ENCODE measurements around the gene TCIRG1.

DNA sequence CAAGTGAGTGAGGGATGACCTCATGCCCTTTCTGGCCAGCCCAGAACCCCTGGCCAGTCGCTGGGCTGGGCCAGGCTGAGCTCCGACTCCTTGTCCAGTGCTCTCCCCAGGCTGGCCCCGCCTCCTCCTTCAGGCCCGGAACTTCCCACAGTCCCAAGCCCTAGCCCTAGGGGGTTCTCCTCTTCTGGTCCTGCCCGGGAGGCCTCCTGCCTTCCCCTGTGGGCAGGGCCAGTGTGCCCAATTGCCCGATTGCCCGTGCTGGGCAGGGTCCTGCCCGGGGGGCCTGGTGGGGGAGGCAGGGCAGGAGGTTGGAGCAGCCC, 4.2 kb downstream of the TCIRG1 start:
- TF ChIP-seq POLR2A (IDR thresholded peaks at IDR 0.05; ENCODE audit: insufficient read depth in 1 of 2, low read depth in 2 of 2, low read length in 2 of 2) (no peak), SETDB1 (CRISPR knock-in tag; IDR thresholded peaks at IDR 0.05; ENCODE audit: borderline replicate concordance) (no peak), NR2F2 (IDR thresholded peaks at IDR 0.05; ENCODE audit: borderline replicate concordance, low read depth) (no peak), THAP8 (CRISPR knock-in tag; IDR thresholded peaks at IDR 0.05; ENCODE audit: borderline replicate concordance) (no peak), RBAK (CRISPR knock-in tag; IDR thresholded peaks at IDR 0.05) (no peak), RXRB (CRISPR knock-in tag; IDR thresholded peaks at IDR 0.05; ENCODE audit: borderline replicate concordance) (no peak), CTCF (CRISPR knock-in tag; IDR thresholded peaks at IDR 0.05) (no peak), KLF6 (CRISPR knock-in tag; IDR thresholded peaks at IDR 0.05) (no peak), REL (CRISPR knock-in tag; conservative IDR thresholded peaks at IDR 0.05) (no peak), CREM (IDR thresholded peaks at IDR 0.05) (no peak), CREM (CRISPR knock-in tag; IDR thresholded peaks at IDR 0.05) (no peak), TAF1 (CRISPR knock-in tag; IDR thresholded peaks at IDR 0.05) (no peak)
- TF ChIP-seq, protein P1, sequence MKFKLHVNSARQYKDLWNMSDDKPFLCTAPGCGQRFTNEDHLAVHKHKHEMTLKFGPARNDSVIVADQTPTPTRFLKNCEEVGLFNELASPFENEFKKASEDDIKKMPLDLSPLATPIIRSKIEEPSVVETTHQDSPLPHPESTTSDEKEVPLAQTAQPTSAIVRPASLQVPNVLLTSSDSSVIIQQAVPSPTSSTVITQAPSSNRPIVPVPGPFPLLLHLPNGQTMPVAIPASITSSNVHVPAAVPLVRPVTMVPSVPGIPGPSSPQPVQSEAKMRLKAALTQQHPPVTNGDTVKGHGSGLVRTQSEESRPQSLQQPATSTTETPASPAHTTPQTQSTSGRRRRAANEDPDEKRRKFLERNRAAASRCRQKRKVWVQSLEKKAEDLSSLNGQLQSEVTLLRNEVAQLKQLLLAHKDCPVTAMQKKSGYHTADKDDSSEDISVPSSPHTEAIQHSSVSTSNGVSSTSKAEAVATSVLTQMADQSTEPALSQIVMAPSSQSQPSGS (CRISPR knock-in tag; IDR thresholded peaks at IDR 0.05): no peak
- TF ChIP-seq, protein P2, sequence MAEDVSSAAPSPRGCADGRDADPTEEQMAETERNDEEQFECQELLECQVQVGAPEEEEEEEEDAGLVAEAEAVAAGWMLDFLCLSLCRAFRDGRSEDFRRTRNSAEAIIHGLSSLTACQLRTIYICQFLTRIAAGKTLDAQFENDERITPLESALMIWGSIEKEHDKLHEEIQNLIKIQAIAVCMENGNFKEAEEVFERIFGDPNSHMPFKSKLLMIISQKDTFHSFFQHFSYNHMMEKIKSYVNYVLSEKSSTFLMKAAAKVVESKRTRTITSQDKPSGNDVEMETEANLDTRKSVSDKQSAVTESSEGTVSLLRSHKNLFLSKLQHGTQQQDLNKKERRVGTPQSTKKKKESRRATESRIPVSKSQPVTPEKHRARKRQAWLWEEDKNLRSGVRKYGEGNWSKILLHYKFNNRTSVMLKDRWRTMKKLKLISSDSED (CRISPR knock-in tag; IDR thresholded peaks at IDR 0.05): no peak

All from HepG2 (cell line).